ENCODE measurements around the gene UNC5A. TPM values are rescaled to one million over a fixed set of nuclear protein-coding genes. Genes with fewer than 3 reads are reported as not detected.

Gene UNC5A
- total and polyA plus RNA-seq, 2 donors, result 0.19 to 0.32 TPM

- Histone ChIP-seq H3K4me1 (ENCODE audit: insufficient read depth) (no peaks in the 10 kb centered on the region), H3K4me3 (ENCODE audit: low read depth, low read length) (no peak overlapping the region), H3K27ac (ENCODE audit: low read depth) (no peak overlapping the region), H3K36me3 (ENCODE audit: insufficient read depth) (no peaks in the 10 kb centered on the region)
- no peak for DNase-seq (ENCODE audit: extremely low spot score)
- 71% methylated on average over 21 of the region's 21 CpGs for WGBS
Measured at GRCh38 chr5:176776141-176776865, 34.1 kb upstream of the UNC5A start.

GRCh38 chr5:176776916-176777315 is 33.4 kb upstream of the UNC5A start:
- no peaks in the 10 kb centered on the region for H3K36me3 ChIP-seq (ENCODE audit: insufficient read depth)
- no peak for DNase-seq (ENCODE audit: extremely low spot score)
- H3K4me3 ChIP-seq (ENCODE audit: low read depth, low read length), result no peak overlapping the region
- no peaks in the 10 kb centered on the region for H3K4me1 ChIP-seq (ENCODE audit: insufficient read depth)
- no peak overlapping the region for H3K27ac ChIP-seq (ENCODE audit: low read depth)
- 77% methylated on average over 8 of the region's 8 CpGs for WGBS

- 88% methylated on average over 8 of the region's 8 CpGs for WGBS
- DNase-seq (ENCODE audit: extremely low spot score), result no peak
- Histone ChIP-seq H3K4me3 (ENCODE audit: low read depth, low read length) (no peak overlapping the region), H3K27ac (ENCODE audit: low read depth) (no peak overlapping the region), H3K36me3 (ENCODE audit: insufficient read depth) (no peaks in the 10 kb centered on the region), H3K4me1 (ENCODE audit: insufficient read depth) (no peaks in the 10 kb centered on the region)
Measured at GRCh38 chr5:176778921-176779465, 31.4 kb upstream of the UNC5A start.

- WGBS, result 91% methylated on average over 9 of the region's 9 CpGs
- no peak for DNase-seq (ENCODE audit: extremely low spot score)
- Histone ChIP-seq H3K36me3 (ENCODE audit: insufficient read depth) (no peaks in the 10 kb centered on the region), H3K4me3 (ENCODE audit: low read depth, low read length) (no peak overlapping the region), H3K4me1 (ENCODE audit: insufficient read depth) (no peaks in the 10 kb centered on the region), H3K27ac (ENCODE audit: low read depth) (no peak overlapping the region)
Measured at GRCh38 chr5:176779537-176779936, 30.8 kb upstream of the UNC5A start.

- no peak overlapping the region for H3K4me3 ChIP-seq (ENCODE audit: low read depth, low read length)
- WGBS, result 49% methylated on average over 14 of the region's 14 CpGs
- H3K27ac ChIP-seq (ENCODE audit: low read depth), result no peak overlapping the region
- H3K4me1 ChIP-seq (ENCODE audit: insufficient read depth), result no peaks in the 10 kb centered on the region
- no peak for DNase-seq (ENCODE audit: extremely low spot score)
- no peaks in the 10 kb centered on the region for H3K36me3 ChIP-seq (ENCODE audit: insufficient read depth)
Measured at GRCh38 chr5:176780176-176781053, 29.9 kb upstream of the UNC5A start.

- Histone ChIP-seq H3K4me3 (ENCODE audit: low read depth, low read length) (no peak overlapping the region), H3K36me3 (ENCODE audit: insufficient read depth) (no peaks in the 10 kb centered on the region), H3K27ac (ENCODE audit: low read depth) (no peak overlapping the region), H3K4me1 (ENCODE audit: insufficient read depth) (no peaks in the 10 kb centered on the region)
- DNase-seq (ENCODE audit: extremely low spot score), result no peak
- 29% methylated on average over 14 of the region's 14 CpGs for WGBS
Measured at GRCh38 chr5:176781054-176781375, 29.3 kb upstream of the UNC5A start.

- 82% methylated on average over 17 of the region's 17 CpGs for WGBS
Measured at GRCh38 chr5:176781638-176782570, 28.5 kb upstream of the UNC5A start.

GRCh38 chr5:176784218-176785165 is 25.9 kb upstream of the UNC5A start:
- Histone ChIP-seq H3K36me3 (ENCODE audit: insufficient read depth) (no peaks in the 10 kb centered on the region), H3K4me1 (ENCODE audit: insufficient read depth) (no peaks in the 10 kb centered on the region), H3K4me3 (ENCODE audit: low read depth, low read length) (no peak overlapping the region), H3K27ac (ENCODE audit: low read depth) (no peak overlapping the region)
- no peak for DNase-seq (ENCODE audit: extremely low spot score)
- 19% methylated on average over 15 of the region's 15 CpGs for WGBS

More at GRCh38 chr5:176781638-176782570, 28.5 kb upstream of the UNC5A start:
- no peak for DNase-seq (ENCODE audit: extremely low spot score)
- no peak overlapping the region for H3K27ac ChIP-seq (ENCODE audit: low read depth)
- no peaks in the 10 kb centered on the region for H3K36me3 ChIP-seq (ENCODE audit: insufficient read depth)
- no peak overlapping the region for H3K4me3 ChIP-seq (ENCODE audit: low read depth, low read length)
- H3K4me1 ChIP-seq (ENCODE audit: insufficient read depth), result no peaks in the 10 kb centered on the region

- H3K27ac ChIP-seq (ENCODE audit: low read depth), result no peak overlapping the region
- WGBS, result 36% methylated on average over 27 of the region's 27 CpGs
- no peaks in the 10 kb centered on the region for H3K4me1 ChIP-seq (ENCODE audit: insufficient read depth)
- no peaks in the 10 kb centered on the region for H3K36me3 ChIP-seq (ENCODE audit: insufficient read depth)
- DNase-seq (ENCODE audit: extremely low spot score), result no peak
- no peak overlapping the region for H3K4me3 ChIP-seq (ENCODE audit: low read depth, low read length)
Measured at GRCh38 chr5:176785184-176786145, 24.9 kb upstream of the UNC5A start.

- Histone ChIP-seq H3K27ac (ENCODE audit: low read depth) (no peak overlapping the region), H3K36me3 (ENCODE audit: insufficient read depth) (no peaks in the 10 kb centered on the region), H3K4me3 (ENCODE audit: low read depth, low read length) (no peak overlapping the region), H3K4me1 (ENCODE audit: insufficient read depth) (no peaks in the 10 kb centered on the region)
- 82% methylated on average over 3 of the region's 3 CpGs for WGBS
- DNase-seq (ENCODE audit: extremely low spot score), result no peak
Measured at GRCh38 chr5:176787676-176788075, 22.7 kb upstream of the UNC5A start.

GRCh38 chr5:176788091-176788490 is 22.3 kb upstream of the UNC5A start:
- no peak overlapping the region for H3K4me3 ChIP-seq (ENCODE audit: low read depth, low read length)
- no peaks in the 10 kb centered on the region for H3K4me1 ChIP-seq (ENCODE audit: insufficient read depth)
- 66% methylated on average over 7 of the region's 7 CpGs for WGBS
- DNase-seq (ENCODE audit: extremely low spot score), result no peak
- H3K27ac ChIP-seq (ENCODE audit: low read depth), result no peak overlapping the region
- no peaks in the 10 kb centered on the region for H3K36me3 ChIP-seq (ENCODE audit: insufficient read depth)
